ENCODE data around the gene LRMDA. TPM values are rescaled to one million over a fixed set of nuclear protein-coding genes. Genes with fewer than 3 reads are reported as not detected.

Gene LRMDA
- total and polyA plus RNA-seq, 2 of the 8 experiments (the other 6 are each of a cell fraction or from before 2014, with no cell fraction given) = 0.86 to 2.8 TPM

- Histone ChIP-seq H4K5ac (ENCODE audit: insufficient read length, low read depth, low read length) (no peak overlapping the region), H4K8ac (ENCODE audit: extremely low read depth, insufficient read depth, low read length) (no peak overlapping the region), H2AFZ (ENCODE audit: low read length) (no peak overlapping the region), H3K79me1 (ENCODE audit: low read depth, low read length) (no peaks in the 10 kb centered on the region), H2BK20ac (ENCODE audit: low read length) (no peak overlapping the region), H3K23ac (ENCODE audit: insufficient read length) (no peak overlapping the region), H3K27me3 (replicated peaks in 1 of 4; ENCODE audit: control insufficient read depth in 3 of 4, extremely low read depth in 1 of 4, insufficient read depth in 3 of 4, low read length in 3 of 4) (no peaks in the 10 kb centered on the region), H3K4me2 (ENCODE audit: insufficient read depth in 1 of 2, low read depth in 2 of 2, low read length in 2 of 2) (no peak overlapping the region), H3K9ac (replicated peaks in 1 of 4; ENCODE audit: extremely low read depth in 1 of 4, low read depth in 3 of 4, low read length in 3 of 4) (no peak overlapping the region), H3K23me2 (ENCODE audit: low read depth, low read length) (no peaks in the 10 kb centered on the region), H3K18ac (ENCODE audit: extremely low read depth, low read length) (no peak overlapping the region), H2BK5ac (ENCODE audit: low read depth, low read length) (no peak overlapping the region), H2BK15ac (ENCODE audit: low read length) (no peak overlapping the region), H3K79me2 (ENCODE audit: control insufficient read depth in 1 of 2, insufficient read depth in 2 of 2, low read length in 2 of 2) (no peaks in the 10 kb centered on the region), H4K91ac (replicated peaks; ENCODE audit: insufficient read length, low read length) (no peak overlapping the region), H3K4ac (replicated peaks; ENCODE audit: insufficient read length, low read depth, low read length) (no peak overlapping the region), H2AK5ac (ENCODE audit: low read depth, low read length) (no peak overlapping the region), H4K20me1 (replicated peaks in 1 of 2; ENCODE audit: control insufficient read depth in 1 of 2, insufficient read depth in 2 of 2, low read length in 2 of 2) (no peaks in the 10 kb centered on the region), H2BK12ac (ENCODE audit: low read depth, low read length) (no peak overlapping the region), H3K56ac (replicated peaks; ENCODE audit: insufficient read length, low read depth, low read length) (no peak overlapping the region), H3K4me3 (ENCODE audit: extremely low read depth in 1 of 4, insufficient read depth in 2 of 4, low read depth in 3 of 4, low read length in 4 of 4) (no peak overlapping the region), H3K4me1 (replicated peaks in 1 of 4; ENCODE audit: control insufficient read depth in 3 of 4, insufficient read depth in 4 of 4, low read length in 3 of 4) (no peaks in the 10 kb centered on the region), H2BK120ac (replicated peaks; ENCODE audit: low read depth, low read length) (no peak overlapping the region), H3K9me3 (ENCODE audit: insufficient read depth in 2 of 2, low read depth in 1 of 2, low read length in 1 of 2) (peaks cover 15 to 21% of the 10 kb centered on the region in 2 experiments), H3K14ac (ENCODE audit: insufficient read length) (no peak overlapping the region), H3K27ac (ENCODE audit: low read depth, low read length) (no peak overlapping the region), H3K36me3 (ENCODE audit: control insufficient read depth in 2 of 4, insufficient read depth in 4 of 4, low read length in 3 of 4) (no peaks in the 10 kb centered on the region)
- no peak for TF ChIP-seq KDM1A (IDR thresholded peaks at IDR 0.05; ENCODE audit: borderline replicate concordance, low read length)
- no peak for TF ChIP-seq BCL11A (IDR thresholded peaks at IDR 0.05; ENCODE audit: low read depth in 2 of 2, low read length in 2 of 2)
- TF ChIP-seq KDM4A (IDR thresholded peaks at IDR 0.05; ENCODE audit: low read depth, low read length, severe bottlenecking) = no peak
- TF ChIP-seq POLR2AphosphoS5 (IDR thresholded peaks at IDR 0.05; ENCODE audit: low read depth, low read length) = no peak
- TF ChIP-seq RBBP5 (IDR thresholded peaks at IDR 0.05; ENCODE audit: borderline replicate concordance, low read depth, low read length) = no peak
- no peak for TF ChIP-seq KDM5A (IDR thresholded peaks at IDR 0.05; ENCODE audit: low read length)
- TF ChIP-seq ATF2 (IDR thresholded peaks at IDR 0.05; ENCODE audit: low read length) = no peak
- TF ChIP-seq CBX8 (IDR thresholded peaks at IDR 0.05; ENCODE audit: borderline replicate concordance, low read depth, low read length) = no peak
- no peak for TF ChIP-seq RAD21 (IDR thresholded peaks at IDR 0.05 in 1 of 2, conservative IDR thresholded peaks at IDR 0.05 in 1 of 2; ENCODE audit: low read depth in 2 of 2, low read length in 2 of 2)
- no peak for TF ChIP-seq CREB1 (IDR thresholded peaks at IDR 0.05)
- no peak for TF ChIP-seq NANOG (IDR thresholded peaks at IDR 0.05; ENCODE audit: insufficient read depth, low read depth, low read length, poor library complexity, severe bottlenecking)
- no peak for TF ChIP-seq E2F6 (IDR thresholded peaks at IDR 0.05)
- FAIRE-seq (no peak), DNase-seq (ENCODE audit: low read depth in 1 of 2, low spot score in 2 of 2) (no peak)
- POLR2A ChIA-PET (ENCODE audit: partially characterized antibody) = no interaction called here
- CTCF ChIA-PET (ENCODE audit: partially characterized antibody) = interaction anchor here (1.3 to 1.8 kb wide), 2 partner anchors 10 to 36 kb away, joined by 3 to 7 read pairs; no protein-coding TSS in a partner anchor
Observed at GRCh38 chr10:76072384-76072783, 641.0 kb downstream of the LRMDA start.
